Activated CD8-positive, alpha-beta memory T cell treated with anti-CD3 and anti-CD28 coated beads, Interleukin-2, amount 50 U/mL, for 1 hour (primary cell): ENCODE data around the gene PLCG1.

ENCODE experiments used
- DNase-seq: peaks from one replicate; pipeline ENCODE4 v3.0.0-alpha.2; 2020; ENCODE audit errors: extremely low read depth

PLCG1 gene

DNA sequence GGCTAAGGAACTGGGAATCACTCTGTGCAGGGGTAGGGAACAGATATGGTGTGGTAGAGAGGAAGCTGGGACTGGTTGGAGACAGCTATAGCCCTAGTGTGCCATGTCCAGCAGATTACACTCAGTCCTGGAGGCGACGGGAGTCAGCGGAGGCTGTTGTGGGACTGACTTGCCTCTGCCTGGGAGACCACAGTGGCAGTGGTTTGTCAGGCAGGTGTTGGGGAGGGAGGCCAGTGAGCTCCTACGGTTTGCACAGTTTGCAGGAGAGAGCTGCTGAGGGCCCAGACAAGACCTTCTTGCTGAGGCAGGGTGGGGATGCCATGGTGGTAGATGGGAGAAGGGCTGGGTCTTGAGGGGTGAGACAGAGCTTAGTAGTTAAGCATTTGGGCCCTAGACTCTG, 4.9 kb downstream of the PLCG1 start:
- DNase-seq, result no peak

DNA sequence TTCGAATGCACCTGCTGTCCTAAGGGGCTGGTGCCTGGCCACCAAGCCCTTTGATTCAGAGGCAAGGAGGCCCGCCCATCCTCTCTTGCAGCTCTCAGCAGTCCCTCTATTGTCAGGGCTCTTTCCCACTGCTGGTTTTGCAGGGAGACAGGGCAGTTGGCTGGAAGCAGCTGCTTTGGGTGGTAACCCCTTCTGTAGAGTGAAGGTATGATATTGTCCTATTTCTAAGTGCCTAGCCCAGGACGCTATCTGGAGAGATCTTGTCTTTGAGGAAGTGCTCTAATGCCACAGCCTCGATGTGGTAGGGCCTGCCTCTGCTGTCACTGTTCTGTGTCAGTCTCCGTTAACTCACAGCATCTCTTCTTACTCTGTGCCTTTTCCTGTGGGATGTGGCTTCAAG, 5.6 kb downstream of the PLCG1 start:
- no peak for DNase-seq

DNA sequence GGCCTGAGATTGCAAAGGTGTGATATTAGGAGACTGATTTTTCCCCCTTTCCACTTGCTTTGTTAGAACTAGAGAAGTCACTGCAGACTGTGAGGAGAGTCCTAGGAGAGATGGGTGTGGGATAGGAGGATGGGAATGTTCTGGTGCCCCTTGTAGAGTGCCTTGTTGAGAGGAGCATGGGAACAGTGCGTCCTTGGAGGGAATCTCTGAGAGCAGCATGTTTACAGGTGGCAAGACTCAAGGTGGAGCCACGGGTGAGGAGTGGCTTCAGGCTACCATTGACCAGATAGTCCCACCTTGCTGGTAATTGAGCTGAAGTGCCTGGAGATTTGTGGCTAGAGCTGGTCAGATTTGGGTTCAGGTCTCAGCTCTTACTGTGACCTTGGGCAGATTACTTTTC, 6.0 kb downstream of the PLCG1 start:
- DNase-seq, result no peak

DNA sequence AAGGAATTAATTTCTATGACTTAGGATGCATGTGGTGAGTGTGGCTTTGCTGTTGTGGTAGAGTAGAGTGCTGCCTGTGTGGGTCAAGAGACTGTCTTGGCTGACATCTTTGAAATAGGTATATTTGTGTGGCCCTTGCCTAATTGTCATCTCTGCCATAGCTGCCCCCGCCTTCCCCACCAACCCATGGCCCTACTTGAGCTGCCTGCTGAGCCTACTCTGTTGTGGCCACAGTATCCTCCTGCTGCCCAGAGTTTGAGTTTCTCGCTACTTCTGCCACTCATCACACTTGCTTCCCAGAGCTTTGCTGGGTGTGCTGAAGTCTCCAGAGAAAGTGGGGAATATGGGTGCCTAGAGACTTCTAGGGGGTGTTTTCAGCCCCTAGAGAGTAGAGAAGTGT, 8.0 kb downstream of the PLCG1 start:
- DNase-seq, result no peak

DNA sequence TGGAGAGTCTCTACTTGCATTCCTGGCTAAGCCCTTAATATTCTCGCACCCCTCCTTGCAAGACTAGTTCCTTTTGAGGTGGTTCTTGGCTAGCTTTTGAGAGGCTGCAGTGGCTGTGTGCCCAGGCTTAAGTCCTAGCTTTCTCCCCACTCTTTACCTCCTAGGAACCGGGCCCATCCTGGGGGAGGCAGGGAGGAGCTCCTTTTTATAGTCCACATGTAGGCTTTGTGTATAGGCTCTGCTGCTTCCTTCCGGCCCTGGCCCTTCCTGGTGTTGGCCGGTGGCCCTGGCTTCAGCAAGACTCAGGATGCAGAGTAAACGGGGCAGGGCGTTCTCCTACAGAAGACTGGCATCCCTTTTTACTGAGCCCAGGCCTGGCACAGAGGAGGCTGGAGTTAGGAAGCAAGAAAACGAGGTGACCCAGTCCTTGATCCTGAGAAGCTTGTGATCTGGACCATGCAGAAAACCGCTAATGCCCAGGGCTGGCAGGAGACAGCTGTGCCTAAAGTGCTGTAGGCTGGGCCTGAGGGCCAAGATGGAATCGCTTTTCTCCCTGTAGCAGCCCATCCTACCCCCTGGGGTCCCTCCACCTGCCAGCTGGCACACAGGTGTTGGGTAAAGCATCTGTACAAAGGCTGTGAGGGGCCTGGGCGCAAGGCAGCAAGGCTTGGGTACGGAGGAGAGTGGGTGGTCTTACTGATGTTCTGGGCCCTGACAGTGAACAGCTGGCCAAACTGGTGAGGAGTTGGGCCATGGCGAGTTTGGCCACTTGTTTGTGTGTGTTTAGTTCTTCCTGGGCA, 8.7 kb downstream of the PLCG1 start:
- no peak for DNase-seq

DNA sequence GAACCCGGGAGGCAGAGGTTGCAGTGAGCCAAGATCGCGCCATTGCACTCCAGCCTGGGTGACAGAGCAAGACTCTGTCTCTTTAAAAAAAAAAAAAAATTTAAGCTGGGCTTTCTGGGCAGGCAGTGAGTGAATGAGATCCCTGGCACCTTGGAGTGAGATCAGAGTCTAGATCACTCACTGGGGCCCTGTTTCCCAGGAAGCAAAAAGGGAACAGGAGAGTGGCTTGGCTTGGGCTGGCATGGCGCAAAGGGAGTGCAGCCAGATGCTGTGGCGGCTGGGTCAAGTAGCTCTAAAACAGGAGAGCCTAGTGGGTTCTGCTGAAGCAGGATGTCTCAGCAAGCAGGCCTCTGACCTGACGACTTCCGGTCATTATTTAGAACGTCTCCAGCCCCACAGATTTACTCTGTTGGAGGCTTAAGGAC, 10.4 kb downstream of the PLCG1 start:
- DNase-seq, result no peak

DNA sequence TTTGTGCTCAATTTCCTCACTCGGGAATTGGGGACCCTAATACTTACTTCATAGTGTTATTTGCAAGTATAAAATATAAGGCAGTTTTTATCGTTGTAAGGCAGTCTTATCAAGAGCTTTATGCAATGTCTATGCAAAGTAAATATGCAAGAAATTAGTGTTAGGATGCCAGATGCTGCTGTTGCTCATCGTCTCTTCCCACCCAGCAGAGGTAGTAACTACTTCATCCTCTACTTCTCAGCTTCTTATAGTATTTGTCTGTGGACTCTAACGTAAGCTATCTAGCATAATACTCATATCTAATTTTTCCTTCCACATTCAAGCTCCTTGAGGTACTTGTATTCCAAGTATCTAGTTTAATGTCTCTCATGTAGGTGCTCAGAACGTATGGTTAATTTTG, 11.6 kb downstream of the PLCG1 start:
- no peak for DNase-seq

DNA sequence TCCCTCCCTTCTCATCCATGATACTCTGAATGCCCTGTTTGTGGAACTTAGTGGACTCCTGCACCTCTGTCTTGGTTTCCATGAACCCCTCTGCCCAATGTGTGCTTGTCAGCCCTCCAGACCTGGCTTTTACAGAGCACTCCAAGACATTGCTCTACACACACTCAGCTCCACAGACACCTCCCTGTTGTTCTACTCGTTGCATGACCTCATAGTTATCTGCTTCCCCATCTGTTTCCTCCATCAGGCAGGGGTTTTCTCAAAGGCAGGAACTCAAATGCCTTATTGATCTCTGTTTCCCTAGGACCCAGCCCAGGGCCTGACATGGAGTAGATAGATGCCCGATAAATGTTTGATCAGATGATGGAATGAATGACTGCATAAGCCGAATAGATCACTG, 13.3 kb downstream of the PLCG1 start:
- DNase-seq, result no peak

DNA sequence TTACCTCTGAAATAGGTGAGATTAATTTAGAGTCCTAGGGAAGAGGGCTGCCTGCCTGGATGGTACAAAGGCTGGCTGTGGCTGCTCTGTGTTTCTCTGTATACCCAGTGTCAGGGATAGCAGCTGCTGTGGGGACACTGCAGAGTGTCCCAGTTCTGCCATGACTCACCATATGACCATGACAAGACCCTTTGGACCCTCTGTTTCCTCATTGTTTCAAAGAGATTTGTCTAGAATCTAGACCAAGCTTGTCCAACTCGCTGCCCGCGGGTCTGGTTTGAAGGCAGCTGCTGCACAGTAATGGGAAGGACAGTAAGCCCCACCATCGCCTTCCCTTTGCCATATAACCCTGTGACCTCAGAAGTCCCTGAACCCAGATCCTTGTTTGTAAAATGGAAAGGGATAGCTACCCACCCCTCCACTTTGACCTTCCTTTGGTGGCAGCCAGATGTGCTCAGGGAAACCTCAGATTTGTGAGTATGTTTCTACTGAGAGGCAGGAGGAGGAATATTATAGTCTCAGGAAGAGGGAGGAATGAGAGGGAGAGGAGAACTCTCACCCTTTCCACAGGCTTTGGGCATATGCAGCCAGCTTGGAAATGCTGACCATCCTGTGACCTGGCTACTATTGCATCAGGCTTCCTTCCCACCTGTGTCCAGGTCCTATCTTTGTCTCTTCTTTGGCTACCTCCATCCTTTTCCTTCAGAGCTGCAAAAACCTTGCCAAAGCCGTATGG, 14.0 kb downstream of the PLCG1 start:
- no peak for DNase-seq

DNA sequence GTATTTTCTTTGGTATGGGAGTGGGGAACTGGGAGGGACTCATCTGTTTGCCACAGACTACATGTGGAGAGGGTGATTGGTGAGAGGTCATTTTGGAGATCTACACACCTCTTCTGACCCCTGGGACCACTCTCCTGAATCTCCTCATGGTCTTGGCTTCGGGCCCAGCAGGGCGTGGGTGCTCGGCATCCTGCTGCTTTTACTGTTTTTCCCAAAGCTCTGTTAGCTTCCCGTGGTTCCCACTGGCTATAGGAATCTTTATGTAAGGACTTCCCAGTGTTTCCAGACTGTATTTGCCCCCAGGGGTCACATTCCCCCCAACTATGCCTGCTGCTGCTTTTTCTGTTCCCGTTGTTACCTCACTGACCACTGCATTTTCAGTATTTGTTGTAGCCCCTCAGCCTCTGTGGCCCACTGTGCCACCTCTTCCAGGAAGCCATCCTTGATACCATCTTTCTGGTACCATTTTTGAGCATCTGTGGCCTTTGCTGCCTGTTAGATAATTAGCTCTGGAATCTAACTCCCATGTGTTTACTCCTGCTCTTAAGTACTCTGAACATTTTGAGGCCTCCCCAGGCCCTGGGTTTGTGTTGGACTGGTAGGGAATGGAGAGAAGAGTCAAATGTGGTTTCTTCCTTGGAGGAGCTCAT, 14.9 kb downstream of the PLCG1 start:
- DNase-seq, result no peak

DNA sequence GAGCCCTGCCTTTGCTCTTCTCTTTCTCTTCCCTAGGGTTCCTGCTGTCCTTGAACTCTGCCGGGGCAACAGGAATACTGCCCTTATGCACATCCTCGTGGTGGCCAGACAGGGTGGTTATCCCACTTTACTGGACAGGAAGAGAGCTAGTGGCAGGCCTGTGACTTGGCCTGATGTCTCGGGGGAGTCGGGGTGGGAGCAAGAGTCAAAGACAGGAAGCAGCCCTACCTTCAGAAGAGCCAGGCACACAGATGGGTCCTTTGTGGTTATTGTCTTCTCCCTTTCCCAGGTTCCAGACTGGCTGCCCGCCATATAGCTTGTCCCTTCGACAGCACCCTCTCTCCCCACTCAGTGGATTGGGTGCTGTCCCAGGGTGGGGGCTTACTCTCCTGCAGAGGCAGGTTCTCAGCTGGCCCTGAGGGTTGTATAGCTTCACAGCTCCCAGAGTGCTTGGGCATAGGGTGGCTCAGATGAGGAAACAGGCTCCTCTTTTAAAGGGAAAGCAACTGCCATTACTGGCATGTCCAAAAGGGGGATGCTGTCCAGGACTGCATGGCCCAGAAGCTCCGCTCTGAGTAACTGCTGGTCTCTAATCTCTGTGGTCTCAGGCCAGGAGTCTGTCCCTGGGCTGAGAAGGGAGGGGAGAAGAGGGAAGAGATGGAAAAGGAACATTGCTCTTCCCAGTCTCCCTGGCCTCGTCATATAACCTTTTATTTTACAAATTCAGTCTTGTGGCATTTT, 17.3 kb downstream of the PLCG1 start:
- no peak for DNase-seq

DNA sequence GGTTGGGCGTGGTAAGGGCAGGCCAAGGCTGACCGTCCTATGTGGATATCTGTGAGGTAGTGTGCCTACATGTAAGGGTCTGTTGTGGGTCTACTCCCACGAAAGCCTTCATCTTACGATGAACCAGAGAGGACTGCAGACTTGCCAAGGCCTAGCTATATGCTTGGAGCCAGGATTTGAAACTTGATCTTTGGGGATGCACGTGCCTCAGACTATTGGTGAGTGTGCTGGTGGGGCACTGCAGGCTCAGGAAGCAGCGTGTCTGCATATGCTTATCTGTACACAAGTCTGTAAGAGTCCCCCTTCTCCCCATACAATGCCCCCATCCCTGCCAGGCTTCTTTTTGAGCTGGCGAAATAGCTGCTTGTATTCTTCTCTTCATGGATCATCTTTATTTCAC, 17.9 kb downstream of the PLCG1 start:
- DNase-seq, result no peak

DNA sequence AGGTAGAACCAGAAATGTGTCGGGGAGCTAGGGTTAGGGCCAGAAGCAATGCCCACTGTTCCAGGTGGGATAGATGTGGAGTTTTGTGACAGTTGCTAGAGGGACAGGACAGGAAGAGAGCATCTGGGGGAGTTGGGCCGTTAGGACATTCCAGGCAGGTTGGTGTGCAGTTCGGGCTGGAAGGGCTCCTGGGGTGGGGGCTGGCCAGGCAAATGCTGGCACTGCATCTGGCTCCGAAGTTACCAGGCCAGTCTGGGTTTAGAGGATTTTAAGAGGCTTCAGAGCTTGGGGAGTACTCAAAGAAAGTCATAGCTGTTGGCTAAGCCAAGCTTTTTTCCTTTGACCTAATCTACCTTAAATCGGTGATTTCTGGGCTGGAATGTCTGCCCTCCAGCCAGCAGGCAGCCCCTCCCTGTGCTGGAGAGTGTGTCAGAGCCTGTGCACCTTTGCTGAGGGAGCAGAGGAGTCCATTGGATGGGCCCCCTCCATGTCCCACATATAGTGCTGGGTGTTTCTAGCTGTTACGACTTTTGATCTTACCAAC, 20.8 kb downstream of the PLCG1 start:
- no peak for DNase-seq

DNA sequence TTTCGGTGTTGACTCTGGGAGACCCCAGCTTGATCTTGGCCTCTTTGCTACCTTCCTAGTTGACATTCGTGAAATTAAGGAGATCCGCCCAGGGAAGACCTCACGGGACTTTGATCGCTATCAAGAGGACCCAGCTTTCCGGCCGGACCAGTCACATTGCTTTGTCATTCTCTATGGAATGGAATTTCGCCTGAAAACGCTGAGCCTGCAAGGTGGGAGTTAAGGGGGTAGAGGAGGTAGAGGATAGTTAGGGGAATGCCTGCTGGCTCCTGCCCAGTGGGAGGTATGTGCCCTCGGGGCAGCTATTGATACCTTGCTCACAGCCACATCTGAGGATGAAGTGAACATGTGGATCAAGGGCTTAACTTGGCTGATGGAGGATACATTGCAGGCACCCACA, 22.2 kb downstream of the PLCG1 start:
- DNase-seq, result no peak

DNA sequence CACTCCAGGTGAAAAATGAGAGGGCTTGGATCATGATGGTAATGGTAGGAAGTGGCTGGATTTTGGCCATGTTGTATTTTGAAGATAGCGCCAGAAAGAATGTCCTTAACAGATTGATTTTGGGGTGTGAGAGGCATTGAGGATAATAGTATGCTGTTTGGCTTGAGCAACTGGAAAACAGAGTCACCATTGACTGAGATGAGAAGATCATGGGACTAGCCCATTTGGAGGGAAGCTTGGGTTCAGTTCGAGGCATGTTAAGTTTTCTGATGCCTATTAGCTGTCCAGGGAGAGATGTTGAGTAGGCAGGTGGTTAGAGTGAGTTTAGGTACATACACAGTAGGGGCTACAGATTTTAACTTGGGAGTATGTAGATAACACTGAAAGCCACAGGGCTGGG, 23.3 kb downstream of the PLCG1 start:
- DNase-seq, result no peak

DNA sequence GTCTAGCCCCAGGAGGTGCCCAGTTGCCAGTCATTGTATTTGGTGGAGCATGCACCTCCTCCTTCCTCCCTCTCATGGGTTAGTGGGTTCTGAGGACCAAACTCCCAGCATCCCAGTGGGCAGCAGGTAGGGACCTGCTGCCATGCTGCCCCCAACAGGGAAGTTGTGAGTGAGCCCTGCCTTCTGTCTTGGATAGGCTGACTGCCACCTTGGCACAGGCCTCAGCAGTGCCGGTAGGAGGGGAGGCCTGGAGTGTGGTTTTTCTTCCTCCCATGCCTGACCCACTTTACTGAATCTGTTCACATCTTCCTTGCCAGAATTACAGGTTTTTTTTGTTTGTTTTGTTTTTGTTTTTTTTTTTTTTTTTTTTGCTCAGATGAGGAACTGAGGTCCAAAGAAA, 24.5 kb downstream of the PLCG1 start:
- no peak for DNase-seq

DNA sequence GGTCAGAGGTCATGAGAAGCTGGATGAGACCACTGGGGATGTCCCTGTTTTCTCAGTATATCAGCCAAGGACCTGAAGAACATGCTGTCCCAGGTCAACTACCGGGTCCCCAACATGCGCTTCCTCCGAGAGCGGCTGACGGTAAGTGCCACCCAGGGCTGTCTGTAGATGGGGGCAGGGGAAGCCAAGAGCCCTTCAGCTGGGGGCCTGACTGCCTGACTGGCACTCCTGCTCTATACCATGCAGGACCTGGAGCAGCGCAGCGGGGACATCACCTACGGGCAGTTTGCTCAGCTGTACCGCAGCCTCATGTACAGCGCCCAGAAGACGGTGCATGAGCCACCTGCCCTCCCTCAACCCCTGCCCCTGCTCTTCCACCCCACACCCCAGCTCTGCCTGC, 25.1 kb downstream of the PLCG1 start:
- DNase-seq, result no peak

DNA sequence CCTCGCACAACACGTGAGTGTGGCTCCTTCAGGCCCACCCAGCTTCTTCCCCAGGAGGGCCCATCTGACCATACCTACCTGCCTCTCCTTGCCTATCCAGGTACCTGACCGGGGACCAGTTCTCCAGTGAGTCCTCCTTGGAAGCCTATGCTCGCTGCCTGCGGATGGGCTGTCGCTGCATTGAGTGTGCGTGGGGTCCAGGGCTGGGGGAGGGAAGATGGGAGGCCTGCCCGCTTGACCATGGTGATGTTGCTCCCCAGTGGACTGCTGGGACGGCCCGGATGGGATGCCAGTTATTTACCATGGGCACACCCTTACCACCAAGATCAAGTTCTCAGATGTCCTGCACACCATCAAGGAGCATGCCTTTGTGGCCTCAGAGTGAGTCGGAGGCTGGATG, 26.5 kb downstream of the PLCG1 start:
- DNase-seq, result no peak

DNA sequence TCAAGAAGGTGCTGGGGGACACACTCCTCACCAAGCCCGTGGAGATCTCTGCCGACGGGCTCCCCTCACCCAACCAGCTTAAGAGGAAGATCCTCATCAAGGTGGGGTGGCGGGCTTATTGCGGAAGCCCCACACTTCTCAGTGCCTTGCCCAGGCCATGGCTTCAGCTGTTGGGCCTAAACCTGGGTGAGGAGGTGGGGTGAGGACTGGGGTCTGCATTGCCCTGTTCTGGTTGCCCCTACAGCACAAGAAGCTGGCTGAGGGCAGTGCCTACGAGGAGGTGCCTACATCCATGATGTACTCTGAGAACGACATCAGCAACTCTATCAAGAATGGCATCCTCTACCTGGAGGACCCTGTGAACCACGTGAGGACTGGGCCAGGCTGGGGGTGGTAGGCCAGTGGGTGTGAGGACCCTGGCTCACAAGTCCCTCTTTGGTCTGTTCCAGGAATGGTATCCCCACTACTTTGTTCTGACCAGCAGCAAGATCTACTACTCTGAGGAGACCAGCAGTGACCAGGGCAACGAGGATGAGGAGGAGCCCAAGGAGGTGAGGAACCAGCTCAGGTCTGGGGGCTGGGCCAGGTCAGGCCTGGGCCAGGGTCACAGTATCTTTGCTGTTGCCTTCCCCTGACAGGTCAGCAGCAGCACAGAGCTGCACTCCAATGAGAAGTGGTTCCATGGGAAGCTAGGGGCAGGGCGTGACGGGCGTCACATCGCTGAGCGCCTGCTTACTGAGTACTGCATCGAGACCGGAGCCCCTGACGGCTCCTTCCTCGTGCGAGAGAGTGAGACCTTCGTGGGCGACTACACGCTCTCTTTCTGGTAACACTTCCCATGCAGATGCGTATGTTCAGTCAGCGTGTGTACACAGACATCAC, 27.9 kb downstream of the PLCG1 start:
- DNase-seq, result no peak

DNA sequence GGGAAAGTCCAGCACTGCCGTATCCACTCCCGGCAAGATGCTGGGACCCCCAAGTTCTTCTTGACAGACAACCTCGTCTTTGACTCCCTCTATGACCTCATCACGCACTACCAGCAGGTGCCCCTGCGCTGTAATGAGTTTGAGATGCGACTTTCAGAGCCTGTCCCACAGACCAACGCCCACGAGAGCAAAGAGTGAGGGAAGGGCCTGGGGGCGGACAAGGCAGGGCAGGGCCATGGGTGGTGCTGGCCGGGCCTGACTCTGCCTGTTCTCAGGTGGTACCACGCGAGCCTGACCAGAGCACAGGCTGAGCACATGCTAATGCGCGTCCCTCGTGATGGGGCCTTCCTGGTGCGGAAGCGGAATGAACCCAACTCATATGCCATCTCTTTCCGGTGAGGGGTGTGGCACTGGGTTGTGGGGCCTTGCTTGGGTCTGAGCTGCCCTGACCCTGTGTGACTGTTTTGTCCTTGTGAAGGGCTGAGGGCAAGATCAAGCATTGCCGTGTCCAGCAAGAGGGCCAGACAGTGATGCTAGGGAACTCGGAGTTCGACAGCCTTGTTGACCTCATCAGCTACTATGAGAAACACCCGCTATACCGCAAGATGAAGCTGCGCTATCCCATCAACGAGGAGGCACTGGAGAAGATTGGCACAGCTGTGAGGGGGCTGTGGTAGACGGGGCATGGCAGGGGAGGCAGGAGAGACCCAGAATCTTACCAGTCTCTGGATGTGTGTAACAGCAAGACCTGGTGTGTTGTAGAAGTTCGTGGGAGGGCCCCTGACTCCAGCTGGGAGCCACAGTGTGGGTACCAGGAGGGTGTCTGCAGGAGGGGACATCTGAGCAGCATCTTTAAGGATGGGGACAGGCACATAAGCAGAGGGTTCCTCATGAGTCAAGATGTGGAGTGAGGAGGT, 29.1 kb downstream of the PLCG1 start:
- DNase-seq, result no peak
